PC-3 (cell line): ENCODE results near the gene SGCG. TPM values are rescaled to one million over a fixed set of nuclear protein-coding genes. Genes with fewer than 3 reads are reported as not detected.

Source experiments
- ATAC-seq: fragments of 200-7000 bp; cut with Tn5 transposase; 2 replicates; pipeline ENCODE4 v1.9.1; 2020; ENCODE audit warnings: mild to moderate bottlenecking, moderate library complexity
- BruUV-seq: library from RNA; stranded (reverse); fragments of 400-500 nt; replicated peaks from 2 replicates; lab custom pipeline; 2021; lab: Mats Ljungman, UMichigan
- CTCF ChIA-PET: fragments of 300-600 bp; sonication (Branson Sonifier 250); formaldehyde crosslinking; loops from one replicate; lab custom pipeline; 2022; ENCODE audit warnings: antibody characterized with exemption; lab: Charles Lee
- POLR2A ChIA-PET: fragments of 300-600 bp; sonication (Branson Sonifier 250); formaldehyde crosslinking; loops from one replicate; lab custom pipeline; 2022; ENCODE audit warnings: antibody characterized with exemption; ENCODE audit not compliant: unreplicated experiment; lab: Charles Lee
- DNase-seq: peaks from one replicate; pipeline ENCODE4 v3.0.0-alpha.2; 2015
- H2AFZ ChIP-seq: fragments of 300-600 bp; sonication (generic); 2 replicates; pipeline ENCODE4 v1.6.0; 2016; ENCODE audit warnings: antibody characterized with exemption, low read length
- H3F3A ChIP-seq: fragments of 300-600 bp; sonication (generic); one replicate; pipeline ENCODE4 v1.6.0; 2017; ENCODE audit warnings: antibody characterized with exemption, low read length, control low read depth, mild to moderate bottlenecking; ENCODE audit not compliant: unreplicated experiment
- H3K27ac ChIP-seq: fragments of 300-600 bp; sonication (generic); 2 replicates; pipeline ENCODE4 v1.5.1; 2016; ENCODE audit warnings: mild to moderate bottlenecking, low read length
- H3K27me3 ChIP-seq: fragments of 300-600 bp; sonication (generic); 2 replicates; pipeline ENCODE4 v1.6.1; 2016; ENCODE audit warnings: low read length, mixed read lengths
- H3K36me3 ChIP-seq: fragments of 300-600 bp; sonication (generic); 2 replicates; pipeline ENCODE4 v1.6.1; 2016; ENCODE audit warnings: low read depth, mixed run types, low read length, mixed read lengths
- H3K4me1 ChIP-seq: fragments of 300-600 bp; sonication (generic); 2 replicates; pipeline ENCODE4 v1.5.1; 2016; ENCODE audit warnings: low read length; ENCODE audit not compliant: insufficient read depth
- H3K4me2 ChIP-seq: fragments of 300-600 bp; sonication (generic); 2 replicates; pipeline ENCODE4 v1.6.0; 2016; ENCODE audit warnings: low read length
- H3K4me3 ChIP-seq: fragments of 300-600 bp; sonication (generic); 2 replicates; pipeline ENCODE4 v1.5.1; 2016; ENCODE audit warnings: mild to moderate bottlenecking, low read length, mixed read lengths
- H3K79me2 ChIP-seq: fragments of 300-600 bp; sonication (generic); 2 replicates; pipeline ENCODE4 v1.6.1; 2017; ENCODE audit warnings: low read length, mixed read lengths
- H3K9ac ChIP-seq: fragments of 300-600 bp; sonication (generic); 2 replicates; pipeline ENCODE4 v1.6.0; 2016; ENCODE audit warnings: mild to moderate bottlenecking, low read length
- H3K9me2 ChIP-seq: fragments of 300-600 bp; sonication (generic); replicated peaks from 2 replicates; pipeline ENCODE4 v1.6.1; 2016; ENCODE audit warnings: mixed run types, low read length, mixed read lengths
- H3K9me3 ChIP-seq: fragments of 300-600 bp; sonication (generic); 2 replicates; pipeline ENCODE4 v1.6.1; 2016; ENCODE audit warnings: low read length, mixed read lengths
- H4K20me1 ChIP-seq: fragments of 300-600 bp; sonication (generic); 2 replicates; pipeline ENCODE4 v1.6.1; 2016; ENCODE audit warnings: low read length, mixed read lengths
- CTCF ChIP-seq: fragments of 300-600 bp; sonication (generic); conservative IDR thresholded peaks from 2 replicates; pipeline ENCODE4 v1.5.1; 2017; ENCODE audit warnings: antibody characterized with exemption, low read depth, mild to moderate bottlenecking, low read length
- EZH2 ChIP-seq: fragments of 300-600 bp; sonication (generic); IDR thresholded peaks from one replicate; pipeline ENCODE4 v1.6.1; 2017; ENCODE audit warnings: antibody characterized with exemption, mild to moderate bottlenecking, low read length; ENCODE audit not compliant: unreplicated experiment
- EZH2phosphoT487 ChIP-seq: fragments of 300-600 bp; sonication (generic); IDR thresholded peaks from 2 replicates; pipeline ENCODE4 v1.6.1; 2018; ENCODE audit warnings: mild to moderate bottlenecking, antibody characterized with exemption, low read length, borderline replicate concordance
- intact Hi-C: fragments of 100-400 bp; cut with micrococcal nuclease; formaldehyde crosslinking; loops from 2 replicates; pipeline ENCODE4 v1.9.0; 2023
- total RNA-seq: library from RNA; depleted of rRNA; stranded (reverse); fragments of >200 nt; gene quantifications from 2 replicates; pipeline ENCODE4 v1.2.3, GENCODE V29; 2014

SGCG gene
- total RNA-seq, 1 experiment from 2014 or later: not detected

- Histone ChIP-seq H2AFZ (peak overlapping the region; percentile 44; the same call in 1 of the 2 replicates), H3K4me2 (peak overlapping the region; percentile 20), H3F3A (no peaks in the 10 kb centered on the region), H3K27me3 (no peaks in the 10 kb centered on the region), H3K27ac (no peak overlapping the region), H3K79me2 (no peaks in the 10 kb centered on the region), H4K20me1 (no peaks in the 10 kb centered on the region), H3K36me3 (no peaks in the 10 kb centered on the region), H3K9me3 (no peaks in the 10 kb centered on the region), H3K4me3 (no peak overlapping the region), H3K4me1 (peaks cover 48% of the 10 kb centered on the region), H3K9me2 (no peaks in the 10 kb centered on the region), H3K9ac (no peak overlapping the region)
- POLR2A ChIA-PET: no interaction called here
- TF ChIP-seq CTCF: no peak
- TF ChIP-seq EZH2: no peak
- TF ChIP-seq EZH2phosphoT487: no peak
- DNase-seq (no peak), ATAC-seq (no peak)
- no TSS peak for BruUV-seq
- CTCF ChIA-PET: no interaction called here
- intact Hi-C loops: loop anchor here (1.0 to 5.0 kb wide), 3 partner anchors 145 to 1683 kb away; no protein-coding TSS in a partner anchor
Observed at GRCh38 chr13:23319883-23320224, 139.1 kb downstream of the SGCG start.

- Histone ChIP-seq H3K4me1 (peaks cover 48% of the 10 kb centered on the region), H4K20me1 (no peaks in the 10 kb centered on the region), H3F3A (no peaks in the 10 kb centered on the region), H3K9ac (no peak overlapping the region), H3K9me2 (no peaks in the 10 kb centered on the region), H3K27me3 (no peaks in the 10 kb centered on the region), H3K9me3 (no peaks in the 10 kb centered on the region), H3K4me3 (peak overlapping the region; percentile 27; the same call in 1 of the 2 replicates), H3K36me3 (no peaks in the 10 kb centered on the region), H3K27ac (peak overlapping the region; percentile 96), H3K79me2 (no peaks in the 10 kb centered on the region), H2AFZ (no peak overlapping the region), H3K4me2 (peak overlapping the region; percentile 84)
- TF ChIP-seq EZH2: no peak
- TF ChIP-seq EZH2phosphoT487: no peak
- no peak for TF ChIP-seq CTCF
- POLR2A ChIA-PET: interaction anchor here (1.1 kb wide), 1 partner anchor 106 kb away, joined by 3 read pairs; no protein-coding TSS in a partner anchor
- peak; percentile 4 for DNase-seq
- TSS peak; percentile 59 for BruUV-seq
- peak; percentile 3 for ATAC-seq
- CTCF ChIA-PET: interaction anchor here (0.5 to 0.6 kb wide), 2 partner anchors 513 to 520 kb away, joined by 5 to 8 read pairs; no protein-coding TSS in a partner anchor
- intact Hi-C loops: loop anchor here (5.0 kb wide), 1 partner anchor 1684 kb away; no protein-coding TSS in a partner anchor
Observed at GRCh38 chr13:23320926-23321534, 140.3 kb downstream of the SGCG start.
